HG02981 (cell line): ENCODE measurements around the gene CDKN1B.
A peak's percentile ranks its signal among the peaks of the same experiment; 100 is the strongest.

ENCODE experiments used
- ATAC-seq: cut with Tn5 transposase; IDR thresholded peaks from one replicate; pipeline ENCODE4 v1.9.1; 2021; ENCODE audit warnings: mild to moderate bottlenecking, moderate library complexity; ENCODE audit not compliant: unreplicated experiment

Gene CDKN1B

DNA sequence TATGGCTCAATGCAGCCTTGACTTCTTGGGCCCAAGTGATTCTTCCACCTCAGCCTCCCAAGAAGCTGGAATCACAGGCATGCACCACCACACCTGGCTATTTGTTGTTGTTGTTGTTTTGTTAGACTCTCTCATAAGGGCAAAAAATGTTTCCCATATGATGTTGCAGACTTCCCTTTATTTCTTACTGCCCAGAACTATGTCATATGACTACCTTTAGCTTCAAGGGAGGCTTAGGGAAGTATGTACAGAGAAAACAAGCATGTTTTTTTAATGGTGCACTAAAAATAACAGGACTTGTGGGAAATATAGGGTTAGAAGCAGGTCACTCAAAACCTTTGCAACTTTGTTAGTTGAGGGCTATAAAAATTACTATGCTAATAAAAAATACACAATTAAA, 16.9 kb upstream of the CDKN1B start:
- no peak for ATAC-seq

DNA sequence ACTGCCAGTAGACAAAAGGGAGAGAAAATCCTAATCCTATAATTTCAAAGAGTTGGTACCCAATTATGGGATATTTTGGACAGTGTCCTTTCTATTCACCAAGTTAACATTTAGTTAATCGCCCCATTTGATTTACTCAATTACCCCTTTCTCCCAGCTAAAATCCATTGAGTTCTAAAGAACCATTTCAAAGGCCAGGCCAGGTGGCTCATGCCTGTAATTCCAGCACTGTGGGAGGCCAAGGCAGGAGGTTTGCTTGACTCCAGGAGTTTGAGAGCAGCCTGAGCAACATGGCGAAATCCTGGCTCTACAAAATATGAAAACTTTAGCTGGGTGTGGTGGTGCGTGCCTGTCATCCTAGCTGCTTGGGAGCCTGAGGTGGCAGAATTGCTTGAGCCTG, 15.7 kb upstream of the CDKN1B start:
- ATAC-seq = no peak

DNA sequence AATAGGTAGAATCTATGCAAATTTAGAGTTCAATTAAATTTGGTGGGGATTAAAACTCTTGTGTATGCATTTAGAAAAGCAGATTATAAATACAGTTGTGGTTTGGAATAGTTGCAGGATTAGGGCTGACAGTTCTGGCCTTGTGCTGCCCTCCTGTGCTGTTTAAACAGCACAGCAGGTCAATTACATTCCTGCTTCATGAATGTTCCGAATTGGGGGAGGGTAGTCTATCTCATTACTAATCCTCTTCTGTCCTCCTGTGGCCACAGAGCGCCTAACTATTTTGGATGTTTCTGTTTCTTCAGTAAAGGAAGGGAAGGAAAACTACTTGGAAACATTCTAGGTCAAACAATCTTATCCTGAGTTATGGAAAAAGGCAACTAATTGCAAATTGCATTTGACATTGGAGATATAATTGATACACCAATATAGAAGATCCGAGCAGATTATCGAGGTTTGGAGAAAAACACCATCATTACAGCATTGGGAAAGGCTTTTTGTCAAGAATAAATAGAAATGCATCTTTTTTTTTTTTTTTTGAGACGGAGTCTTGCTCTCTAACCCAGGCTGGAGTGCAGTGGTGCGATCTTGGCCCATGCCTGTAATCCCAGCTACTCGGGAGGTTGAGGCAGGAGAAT, 12.5 kb upstream of the CDKN1B start:
- peak; percentile 82 for ATAC-seq

DNA sequence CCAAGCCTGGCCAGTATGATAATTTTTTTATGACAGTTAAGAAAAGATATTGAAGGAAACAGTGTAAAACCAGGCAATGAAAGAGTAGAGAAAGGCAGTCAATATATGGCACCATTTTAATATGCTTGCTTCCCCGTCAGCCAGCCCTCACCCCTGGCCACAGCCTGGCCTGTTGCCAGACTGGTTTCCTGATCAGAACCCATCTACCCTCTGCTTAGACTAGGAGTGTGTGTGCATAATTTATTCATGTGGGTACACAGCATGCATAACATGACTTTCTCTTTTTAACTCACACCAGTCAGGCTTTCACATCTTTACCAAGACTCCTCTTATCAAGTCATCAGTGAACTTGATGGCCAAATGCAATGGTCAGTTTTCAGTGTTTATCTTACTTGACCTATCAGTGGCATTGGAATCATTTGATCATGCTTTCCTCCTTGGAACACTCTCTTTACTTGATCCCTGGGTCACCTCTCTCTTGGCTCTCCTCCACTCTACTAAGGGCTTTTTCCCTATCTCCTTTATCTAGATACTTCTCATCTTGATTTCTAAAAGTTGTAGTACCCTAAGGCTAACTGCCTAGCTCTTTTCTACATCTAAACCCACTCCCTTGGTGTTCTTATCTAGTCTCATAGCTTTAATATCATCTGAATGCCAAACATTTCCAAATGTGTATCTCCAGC, 11.2 kb upstream of the CDKN1B start:
- ATAC-seq = no peak

DNA sequence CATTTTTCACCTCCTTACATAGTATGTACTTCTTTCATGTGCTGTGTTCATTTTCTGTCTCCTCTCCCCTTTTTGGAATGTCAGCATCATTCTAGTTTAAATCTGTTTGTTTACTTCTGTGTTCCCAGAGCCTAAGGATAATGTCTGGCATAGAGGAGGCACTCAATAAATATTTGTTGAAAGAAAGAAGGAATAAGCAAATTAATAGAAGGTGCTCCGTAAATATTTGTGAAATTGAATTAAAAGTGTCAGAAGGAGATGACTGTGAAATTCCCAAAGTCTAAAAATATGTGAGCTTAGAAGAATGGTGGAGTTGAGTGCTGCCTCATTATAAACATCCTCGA, 3.3 kb upstream of the CDKN1B start:
- no peak for ATAC-seq

DNA sequence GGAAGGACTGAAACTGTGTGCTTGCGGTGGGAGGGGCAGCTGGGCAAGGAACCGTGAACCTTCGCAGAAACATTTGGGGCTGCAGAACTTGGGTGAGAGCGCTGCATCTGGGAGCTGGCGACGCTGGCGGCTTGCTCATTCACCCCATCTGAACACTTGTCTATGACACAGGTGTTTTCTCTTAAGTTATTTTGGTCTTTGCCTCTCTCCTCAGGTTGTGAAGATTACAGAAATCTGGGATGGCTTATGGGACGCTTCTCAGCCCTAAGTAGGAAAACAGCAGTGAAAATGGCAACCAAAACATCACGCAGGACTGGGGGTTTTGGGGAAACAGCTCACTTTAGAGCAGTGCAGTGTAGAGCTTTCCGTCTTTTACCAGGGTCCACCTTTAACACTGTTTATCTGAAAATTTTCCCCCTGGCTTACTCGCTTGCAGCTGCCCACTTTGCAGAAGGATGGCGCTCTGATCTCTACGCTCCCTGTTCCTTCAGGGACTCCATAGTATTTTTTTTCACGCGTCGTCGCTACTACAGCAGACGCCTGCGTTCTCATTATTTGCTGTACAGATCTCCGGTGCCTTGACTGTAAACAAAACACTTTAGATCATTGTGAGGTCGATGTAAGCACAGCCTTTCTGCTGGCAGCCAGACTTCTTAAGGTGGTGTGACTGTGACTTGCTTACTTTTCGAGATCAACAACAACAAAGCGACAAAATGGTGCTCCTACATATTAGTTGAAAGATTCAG, 2.7 kb upstream of the CDKN1B start:
- no peak for ATAC-seq

DNA sequence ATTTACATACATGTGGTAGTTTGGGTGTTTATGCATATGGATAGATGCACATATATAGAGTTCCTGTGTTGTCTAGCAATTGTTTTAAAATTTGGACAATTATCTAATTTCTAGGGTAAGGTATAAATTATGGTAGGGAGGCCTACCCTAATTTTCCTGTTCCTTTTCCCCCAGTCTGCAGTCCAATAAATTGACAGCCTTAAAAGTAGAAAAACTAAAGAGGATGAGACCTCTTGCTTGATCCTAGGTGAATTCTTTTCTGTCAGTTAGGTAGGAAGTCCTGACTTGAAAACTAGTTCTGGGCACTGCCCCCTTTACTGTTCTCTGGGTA, 2.1 kb upstream of the CDKN1B start:
- no peak for ATAC-seq

DNA sequence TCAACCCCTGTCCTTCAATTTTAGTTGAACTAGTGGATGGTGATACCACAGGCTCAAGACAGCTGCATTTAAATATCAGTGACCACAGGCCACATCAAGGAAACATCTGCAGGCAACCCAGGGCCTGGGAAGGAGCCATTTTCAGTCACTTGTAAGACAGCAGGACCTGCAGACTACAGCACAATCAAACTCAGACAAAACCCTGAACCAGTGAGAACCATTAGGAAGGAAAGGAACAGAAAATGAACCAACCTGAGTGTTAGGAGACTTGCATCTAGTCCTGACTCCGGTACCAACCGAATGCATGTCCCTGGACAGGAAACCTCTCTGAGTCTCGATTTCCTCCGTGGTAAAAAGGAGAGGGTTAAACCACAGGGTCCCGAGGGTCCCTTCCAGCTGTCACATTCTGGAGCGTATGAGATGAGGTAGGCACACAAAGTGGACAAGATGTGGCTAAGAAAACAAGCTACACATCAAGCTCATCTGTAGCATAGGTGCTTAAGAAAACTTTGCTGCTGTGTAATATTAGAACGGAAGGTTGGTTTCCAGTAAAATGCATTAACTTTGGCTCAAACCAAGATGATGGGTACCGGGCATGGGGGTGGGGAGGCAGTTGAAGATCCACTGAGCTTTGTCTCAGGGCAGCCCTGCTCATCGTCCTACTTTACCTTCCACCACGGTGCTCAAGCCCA, 1.6 kb upstream of the CDKN1B start:
- ATAC-seq = peak; percentile 37

DNA sequence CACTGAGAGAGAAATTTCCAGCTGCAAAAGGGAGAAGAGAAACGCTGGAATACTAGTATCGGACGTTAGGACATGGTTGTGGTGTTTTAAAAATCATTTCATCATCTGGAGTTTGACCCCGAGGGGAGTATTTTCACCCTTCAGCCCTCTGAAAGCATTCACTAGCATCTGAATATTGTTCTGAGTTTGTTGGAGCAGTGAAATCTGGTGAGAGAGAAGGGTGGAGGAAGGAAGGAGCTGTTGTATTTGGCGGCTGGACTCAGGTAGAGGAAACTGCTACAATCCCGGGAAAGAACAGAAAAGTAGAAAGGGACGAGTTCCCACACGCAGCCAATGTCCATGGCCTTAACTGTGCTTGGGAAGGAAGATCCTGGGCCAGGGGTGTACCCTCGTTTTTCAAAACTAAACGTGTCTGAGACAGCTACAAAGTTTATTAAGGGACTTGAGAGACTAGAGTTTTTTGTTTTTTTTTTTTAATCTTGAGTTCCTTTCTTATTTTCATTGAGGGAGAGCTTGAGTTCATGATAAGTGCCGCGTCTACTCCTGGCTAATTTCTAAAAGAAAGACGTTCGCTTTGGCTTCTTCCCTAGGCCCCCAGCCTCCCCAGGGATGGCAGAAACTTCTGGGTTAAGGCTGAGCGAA, 896 bp upstream of the CDKN1B start:
- no peak for ATAC-seq

DNA sequence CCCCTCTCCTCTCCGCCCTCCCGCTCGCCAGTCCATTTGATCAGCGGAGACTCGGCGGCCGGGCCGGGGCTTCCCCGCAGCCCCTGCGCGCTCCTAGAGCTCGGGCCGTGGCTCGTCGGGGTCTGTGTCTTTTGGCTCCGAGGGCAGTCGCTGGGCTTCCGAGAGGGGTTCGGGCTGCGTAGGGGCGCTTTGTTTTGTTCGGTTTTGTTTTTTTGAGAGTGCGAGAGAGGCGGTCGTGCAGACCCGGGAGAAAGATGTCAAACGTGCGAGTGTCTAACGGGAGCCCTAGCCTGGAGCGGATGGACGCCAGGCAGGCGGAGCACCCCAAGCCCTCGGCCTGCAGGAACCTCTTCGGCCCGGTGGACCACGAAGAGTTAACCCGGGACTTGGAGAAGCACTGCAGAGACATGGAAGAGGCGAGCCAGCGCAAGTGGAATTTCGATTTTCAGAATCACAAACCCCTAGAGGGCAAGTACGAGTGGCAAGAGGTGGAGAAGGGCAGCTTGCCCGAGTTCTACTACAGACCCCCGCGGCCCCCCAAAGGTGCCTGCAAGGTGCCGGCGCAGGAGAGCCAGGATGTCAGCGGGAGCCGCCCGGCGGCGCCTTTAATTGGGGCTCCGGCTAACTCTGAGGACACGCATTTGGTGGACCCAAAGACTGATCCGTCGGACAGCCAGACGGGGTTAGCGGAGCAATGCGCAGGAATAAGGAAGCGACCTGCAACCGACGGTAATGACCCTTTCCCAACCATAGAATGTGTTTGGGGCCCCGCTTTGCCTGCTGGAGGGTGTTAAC, 615 bp downstream of the CDKN1B start:
- peak; percentile 2 for ATAC-seq

DNA sequence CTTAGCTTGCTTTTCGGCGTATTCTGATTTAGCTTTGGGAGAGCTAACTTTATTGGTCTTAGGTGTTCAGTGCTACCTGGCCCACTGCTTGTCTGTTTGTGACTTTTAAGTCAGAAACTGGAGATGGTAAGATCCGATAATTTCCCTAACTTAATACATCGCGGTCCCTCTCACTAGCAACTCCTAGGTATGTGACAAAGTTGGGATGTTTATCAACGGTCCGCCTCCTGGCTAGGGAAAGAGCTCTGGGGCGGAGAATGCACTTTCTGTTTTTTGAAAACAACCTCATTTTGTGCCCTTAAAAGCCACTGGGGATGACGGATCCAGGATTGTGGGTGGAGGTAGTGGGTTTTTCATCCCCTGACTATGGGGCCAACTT, 1.2 kb downstream of the CDKN1B start:
- ATAC-seq = no peak

DNA sequence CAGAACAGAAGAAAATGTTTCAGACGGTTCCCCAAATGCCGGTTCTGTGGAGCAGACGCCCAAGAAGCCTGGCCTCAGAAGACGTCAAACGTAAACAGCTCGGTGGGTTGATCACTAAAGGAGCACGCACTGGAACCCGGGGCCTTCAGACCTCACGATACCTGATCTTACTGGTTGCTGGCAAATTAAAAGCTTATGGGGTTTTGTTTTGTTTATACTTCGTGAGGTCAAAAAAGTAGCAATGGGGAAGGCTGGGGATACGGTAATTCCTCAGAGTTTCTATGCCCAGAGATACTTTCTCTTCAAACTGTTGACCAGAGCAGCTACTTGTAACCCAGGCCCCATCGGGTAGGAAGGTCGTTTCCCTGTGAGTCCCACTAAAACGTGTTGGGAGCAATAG, 1.7 kb downstream of the CDKN1B start:
- ATAC-seq = no peak

DNA sequence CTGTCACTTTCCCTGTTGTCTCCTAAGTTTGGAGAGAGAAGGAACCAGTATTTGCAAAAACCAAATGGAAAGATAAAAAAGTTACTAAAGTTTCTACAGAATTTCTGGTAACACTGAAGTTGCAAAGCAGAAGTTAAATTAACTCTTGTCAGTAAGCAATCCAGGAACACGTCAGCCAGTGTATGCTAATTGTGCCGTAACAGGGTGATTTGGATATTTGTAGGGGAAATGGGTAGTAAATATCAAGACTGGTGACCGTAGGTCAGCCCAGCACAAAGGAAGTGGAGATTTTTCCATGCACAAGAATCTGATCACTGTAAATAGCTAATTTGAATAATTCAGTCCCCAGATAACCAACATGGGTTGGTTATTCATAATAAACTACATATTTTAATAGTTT, 2.3 kb downstream of the CDKN1B start:
- ATAC-seq = no peak

DNA sequence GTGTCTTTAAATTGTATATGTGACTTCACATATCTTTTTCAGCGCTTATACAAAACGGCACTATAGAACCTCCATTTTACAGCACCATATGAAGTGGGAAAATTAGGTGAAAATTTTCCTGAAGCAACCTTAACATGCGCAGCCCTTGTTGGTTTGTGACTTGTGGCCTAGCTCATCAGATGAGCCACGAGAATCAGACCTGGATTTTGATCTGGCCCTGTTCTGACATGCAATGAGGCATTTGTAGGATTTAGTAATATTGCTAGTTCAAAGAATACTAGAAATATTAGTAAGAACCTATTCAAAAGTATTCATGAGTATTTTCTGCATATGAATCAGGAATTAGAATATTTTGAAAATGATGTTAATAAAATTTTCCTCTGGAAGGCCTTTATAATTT, 2.9 kb downstream of the CDKN1B start:
- ATAC-seq = no peak

DNA sequence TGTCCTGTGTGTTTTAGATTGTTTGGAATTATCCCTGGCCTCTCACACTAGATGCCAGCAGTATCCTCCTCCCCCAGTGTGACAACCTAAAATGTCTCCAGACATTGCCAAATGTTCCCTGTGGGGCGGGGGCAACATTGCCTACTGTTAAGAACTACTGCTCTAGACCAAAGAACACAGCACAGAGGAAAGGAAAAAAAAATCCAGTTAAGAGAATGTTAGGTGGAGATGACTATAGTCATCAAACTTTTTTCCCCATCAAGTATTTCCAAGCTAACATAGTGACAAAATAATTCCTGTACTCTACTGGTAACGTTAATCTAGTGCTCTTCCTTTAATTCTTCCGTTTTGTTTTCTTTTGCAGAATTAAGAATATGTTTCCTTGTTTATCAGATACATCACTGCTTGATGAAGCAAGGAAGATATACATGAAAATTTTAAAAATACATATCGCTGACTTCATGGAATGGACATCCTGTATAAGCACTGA, 3.5 kb downstream of the CDKN1B start:
- no peak for ATAC-seq

DNA sequence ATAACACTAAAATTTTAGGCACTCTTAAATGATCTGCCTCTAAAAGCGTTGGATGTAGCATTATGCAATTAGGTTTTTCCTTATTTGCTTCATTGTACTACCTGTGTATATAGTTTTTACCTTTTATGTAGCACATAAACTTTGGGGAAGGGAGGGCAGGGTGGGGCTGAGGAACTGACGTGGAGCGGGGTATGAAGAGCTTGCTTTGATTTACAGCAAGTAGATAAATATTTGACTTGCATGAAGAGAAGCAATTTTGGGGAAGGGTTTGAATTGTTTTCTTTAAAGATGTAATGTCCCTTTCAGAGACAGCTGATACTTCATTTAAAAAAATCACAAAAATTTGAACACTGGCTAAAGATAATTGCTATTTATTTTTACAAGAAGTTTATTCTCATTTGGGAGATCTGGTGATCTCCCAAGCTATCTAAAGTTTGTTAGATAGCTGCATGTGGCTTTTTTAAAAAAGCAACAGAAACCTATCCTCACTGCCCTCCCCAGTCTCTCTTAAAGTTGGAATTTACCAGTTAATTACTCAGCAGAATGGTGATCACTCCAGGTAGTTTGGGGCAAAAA, 4.1 kb downstream of the CDKN1B start:
- no peak for ATAC-seq

DNA sequence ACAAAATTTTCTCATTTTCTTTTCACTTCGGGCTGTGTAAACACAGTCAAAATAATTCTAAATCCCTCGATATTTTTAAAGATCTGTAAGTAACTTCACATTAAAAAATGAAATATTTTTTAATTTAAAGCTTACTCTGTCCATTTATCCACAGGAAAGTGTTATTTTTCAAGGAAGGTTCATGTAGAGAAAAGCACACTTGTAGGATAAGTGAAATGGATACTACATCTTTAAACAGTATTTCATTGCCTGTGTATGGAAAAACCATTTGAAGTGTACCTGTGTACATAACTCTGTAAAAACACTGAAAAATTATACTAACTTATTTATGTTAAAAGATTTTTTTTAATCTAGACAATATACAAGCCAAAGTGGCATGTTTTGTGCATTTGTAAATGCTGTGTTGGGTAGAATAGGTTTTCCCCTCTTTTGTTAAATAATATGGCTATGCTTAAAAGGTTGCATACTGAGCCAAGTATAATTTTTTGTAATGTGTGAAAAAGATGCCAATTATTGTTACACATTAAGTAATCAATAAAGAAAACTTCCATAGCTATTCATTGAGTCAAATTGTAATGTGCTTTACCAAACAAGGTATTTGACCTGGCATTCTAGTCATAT, 4.8 kb downstream of the CDKN1B start:
- ATAC-seq = no peak

DNA sequence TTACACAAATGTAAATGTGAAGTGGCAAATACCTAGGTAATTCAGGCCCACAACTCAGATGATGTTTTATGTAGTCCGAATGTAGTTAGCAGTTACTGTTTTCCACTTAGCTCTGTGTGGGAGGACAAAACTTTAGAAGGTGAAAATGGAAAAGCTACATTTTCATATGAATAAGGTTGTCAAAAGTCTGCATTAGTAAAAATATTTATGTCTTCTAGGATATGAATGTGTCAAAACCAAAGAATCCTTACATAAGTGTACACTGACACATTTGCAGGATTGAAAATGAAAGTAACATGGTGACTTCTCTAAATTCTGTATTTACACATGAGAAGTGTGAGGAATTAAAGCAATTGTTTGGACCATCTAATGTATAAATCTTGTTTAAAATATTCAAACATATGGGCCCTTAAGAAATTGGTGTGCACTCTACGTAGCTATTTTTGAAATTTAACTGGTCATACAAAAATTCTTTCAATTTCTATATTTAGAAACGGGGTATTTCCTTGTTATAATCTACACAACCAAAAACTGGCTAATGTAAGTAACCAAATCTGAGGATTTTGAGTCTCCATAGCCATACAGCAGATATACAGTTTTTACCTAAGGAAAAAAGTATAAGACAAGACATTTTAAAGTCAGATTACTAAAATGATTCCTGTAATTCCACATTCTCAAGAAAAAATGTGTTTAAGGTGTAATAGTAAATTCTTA, 5.4 kb downstream of the CDKN1B start:
- ATAC-seq = no peak

DNA sequence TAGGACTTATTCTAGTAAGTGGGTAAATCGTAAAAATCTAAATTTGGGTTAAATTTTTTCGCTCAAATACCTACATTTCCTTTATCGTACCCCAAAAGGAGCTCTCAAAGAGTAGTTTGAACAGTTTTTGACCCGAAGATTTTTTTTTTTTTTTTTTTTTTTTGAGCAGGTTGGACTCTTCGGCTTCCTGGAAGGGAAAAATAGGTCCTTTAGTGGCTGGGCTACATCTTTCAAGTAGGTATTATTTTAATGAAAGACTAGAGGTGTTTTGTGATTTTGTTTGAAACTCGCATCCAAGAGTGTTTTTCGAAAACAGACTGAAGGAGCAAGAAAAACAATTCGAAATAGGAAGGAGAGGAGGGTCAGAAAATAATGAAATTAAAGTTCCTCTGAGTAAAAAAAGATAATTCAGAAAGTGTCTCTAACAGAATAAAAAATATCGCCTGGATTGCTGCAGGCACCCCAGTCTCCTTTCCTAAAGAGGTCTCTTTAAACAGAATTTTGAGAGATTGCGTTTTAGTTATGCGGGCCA, 6.0 kb downstream of the CDKN1B start:
- ATAC-seq = no peak
